Measurements from ENCODE around the gene BSPRY.

Gene BSPRY

DNA sequence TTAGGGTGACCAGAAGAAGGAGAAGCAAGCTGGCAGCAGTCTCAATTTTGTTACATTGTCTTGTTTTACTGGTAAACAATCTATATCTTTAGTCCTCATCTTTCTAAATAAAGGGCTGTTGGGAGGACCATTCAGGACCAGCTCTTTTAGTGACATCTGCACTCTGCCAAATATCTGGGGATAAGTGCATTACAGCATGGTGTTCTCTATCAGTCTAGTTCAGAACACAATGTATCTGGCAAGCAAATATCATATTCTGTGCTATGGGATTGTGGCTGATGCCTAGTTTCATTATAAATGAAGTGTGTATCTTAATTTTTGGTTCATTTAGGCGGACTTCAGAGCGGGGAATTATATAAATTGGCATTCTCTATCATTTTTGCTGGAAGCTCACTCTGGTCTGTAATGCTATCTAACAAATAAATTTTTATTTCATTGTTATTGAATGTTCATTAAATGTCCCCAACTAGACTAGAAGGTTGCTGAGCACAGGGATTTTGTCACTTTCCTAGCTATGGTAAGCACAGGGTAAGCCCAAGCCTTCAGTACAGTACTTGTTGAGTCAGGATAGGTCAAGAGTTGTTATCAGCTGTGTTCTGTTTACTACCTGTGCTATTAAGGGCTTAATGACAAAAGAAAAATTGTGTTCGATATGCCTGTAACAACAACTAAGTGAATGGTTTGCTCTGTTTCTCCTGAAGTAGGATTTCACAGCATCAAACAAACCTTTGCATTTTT, 21.1 kb upstream of the BSPRY start:
- in situ Hi-C loops (cut with HindIII; ENCODE audit: low pct_ligation_motif_present, low sequenced_read_pairs), result no loop called here
- no peak for DNase-seq
- Histone ChIP-seq H3K4me3 (ENCODE audit: low read depth, low read length) (no peak overlapping the region), H3K27me3 (replicated peaks) (no peaks in the 10 kb centered on the region), H3K27ac (no peak overlapping the region), H3K36me3 (replicated peaks) (no peaks in the 10 kb centered on the region)
- TF ChIP-seq, protein P1, sequence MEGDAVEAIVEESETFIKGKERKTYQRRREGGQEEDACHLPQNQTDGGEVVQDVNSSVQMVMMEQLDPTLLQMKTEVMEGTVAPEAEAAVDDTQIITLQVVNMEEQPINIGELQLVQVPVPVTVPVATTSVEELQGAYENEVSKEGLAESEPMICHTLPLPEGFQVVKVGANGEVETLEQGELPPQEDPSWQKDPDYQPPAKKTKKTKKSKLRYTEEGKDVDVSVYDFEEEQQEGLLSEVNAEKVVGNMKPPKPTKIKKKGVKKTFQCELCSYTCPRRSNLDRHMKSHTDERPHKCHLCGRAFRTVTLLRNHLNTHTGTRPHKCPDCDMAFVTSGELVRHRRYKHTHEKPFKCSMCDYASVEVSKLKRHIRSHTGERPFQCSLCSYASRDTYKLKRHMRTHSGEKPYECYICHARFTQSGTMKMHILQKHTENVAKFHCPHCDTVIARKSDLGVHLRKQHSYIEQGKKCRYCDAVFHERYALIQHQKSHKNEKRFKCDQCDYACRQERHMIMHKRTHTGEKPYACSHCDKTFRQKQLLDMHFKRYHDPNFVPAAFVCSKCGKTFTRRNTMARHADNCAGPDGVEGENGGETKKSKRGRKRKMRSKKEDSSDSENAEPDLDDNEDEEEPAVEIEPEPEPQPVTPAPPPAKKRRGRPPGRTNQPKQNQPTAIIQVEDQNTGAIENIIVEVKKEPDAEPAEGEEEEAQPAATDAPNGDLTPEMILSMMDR (IDR thresholded peaks at IDR 0.05; ENCODE audit: low read depth, low read length, missing control alignments), result no peak

DNA sequence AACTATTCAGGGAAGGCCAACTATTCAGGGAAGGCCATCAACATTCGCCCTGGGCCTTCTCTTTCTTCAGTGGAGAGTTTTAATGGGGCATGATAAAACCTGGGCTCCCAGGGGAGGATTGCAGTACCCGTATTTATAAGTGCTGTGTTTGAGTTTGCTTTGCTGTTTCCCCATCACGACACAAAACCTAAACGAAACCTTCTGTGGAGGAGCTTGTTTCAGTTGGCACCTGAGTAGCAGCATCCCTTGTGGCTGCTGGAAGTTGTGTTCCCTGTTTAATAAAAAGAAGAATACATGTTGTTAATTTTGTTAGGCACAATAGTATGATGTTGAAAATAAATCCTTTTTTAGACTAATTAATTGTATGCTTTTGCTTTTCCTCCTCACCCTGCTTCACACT, 17.6 kb upstream of the BSPRY start:
- Histone ChIP-seq H3K4me3 (ENCODE audit: low read depth, low read length) (no peak overlapping the region), H3K27ac (no peak overlapping the region), H3K36me3 (replicated peaks) (no peaks in the 10 kb centered on the region), H3K27me3 (replicated peaks) (no peaks in the 10 kb centered on the region)
- TF ChIP-seq, protein P1 (IDR thresholded peaks at IDR 0.05; ENCODE audit: low read depth, low read length, missing control alignments), result no peak
- in situ Hi-C loops (cut with HindIII; ENCODE audit: low pct_ligation_motif_present, low sequenced_read_pairs), result no loop called here
- DNase-seq, result no peak

DNA sequence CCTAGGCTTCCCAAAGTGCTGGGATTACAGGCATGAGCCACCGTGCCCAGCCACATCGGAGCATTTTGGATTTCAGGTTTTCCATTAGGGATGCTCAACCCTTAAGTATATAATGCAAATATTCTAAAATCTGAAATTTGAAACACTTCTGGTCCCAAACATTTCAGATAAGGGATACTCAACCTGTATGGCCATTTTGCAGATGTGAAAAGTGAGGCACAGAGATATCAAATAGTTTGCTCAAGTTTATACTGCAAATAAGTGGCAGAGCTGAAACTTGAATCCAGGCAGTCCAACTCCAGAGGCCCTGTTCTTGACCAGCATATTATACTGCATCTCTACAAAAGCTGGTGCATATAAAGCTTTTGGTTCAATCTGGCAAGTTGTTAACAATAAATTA, 11.6 kb upstream of the BSPRY start:
- Histone ChIP-seq H3K27ac (no peak overlapping the region), H3K4me3 (ENCODE audit: low read depth, low read length) (no peak overlapping the region), H3K36me3 (replicated peaks) (no peaks in the 10 kb centered on the region), H3K27me3 (replicated peaks) (no peaks in the 10 kb centered on the region)
- in situ Hi-C loops (cut with HindIII; ENCODE audit: low pct_ligation_motif_present, low sequenced_read_pairs), result no loop called here
- TF ChIP-seq, protein P1 (IDR thresholded peaks at IDR 0.05; ENCODE audit: low read depth, low read length, missing control alignments), result no peak
- no peak for DNase-seq

DNA sequence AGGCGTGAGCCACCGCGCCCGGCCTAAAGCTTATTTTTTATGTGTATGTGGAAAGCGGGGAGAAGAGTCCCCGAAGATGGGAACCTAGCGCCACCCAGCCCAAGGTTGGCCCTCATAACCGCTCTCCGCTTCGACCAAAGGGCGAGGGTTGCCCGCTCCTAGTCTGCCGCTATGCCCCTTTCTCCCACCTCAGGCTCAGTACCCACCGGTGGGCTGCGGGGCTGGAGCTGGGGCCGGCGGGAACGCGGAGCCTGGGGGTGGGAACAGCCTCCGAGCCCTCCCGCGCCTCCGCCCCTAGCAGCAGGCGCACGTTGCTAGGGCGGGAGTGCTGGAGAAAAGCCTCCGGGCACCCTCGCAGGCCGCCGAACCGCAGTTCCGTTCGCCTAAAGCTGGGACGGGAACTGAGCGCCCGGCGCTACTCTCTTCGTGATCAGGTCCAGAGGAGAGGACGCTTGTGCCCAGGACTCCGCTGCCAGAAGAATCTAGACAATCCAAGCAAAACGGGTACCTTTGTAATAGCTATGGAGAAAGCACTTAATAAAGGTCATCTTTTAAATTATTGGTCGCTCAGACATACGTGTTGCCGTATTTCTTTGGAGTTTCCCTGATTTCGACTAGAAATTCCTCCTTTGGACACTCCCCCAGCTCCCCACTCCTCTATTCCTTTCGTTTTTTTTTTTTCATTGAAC, 9.2 kb upstream of the BSPRY start, which contains the start of gene WDR31:
WDR31 (minus strand) TSS at position 265 of the 689 bp plus-strand sequence. CDS start 8,253 bp downstream, outside the sequence.
- Histone ChIP-seq H3K27me3 (replicated peaks) (no peaks in the 10 kb centered on the region), H3K27ac (peak within 1 kb of the TSS; percentile 39), H3K4me3 (ENCODE audit: low read depth, low read length) (peak within 1 kb of the TSS; percentile 83), H3K36me3 (replicated peaks) (no peaks in the 10 kb centered on the region)
- TF ChIP-seq, protein P1 (IDR thresholded peaks at IDR 0.05; ENCODE audit: low read depth, low read length, missing control alignments), result no peak
- peak; percentile 78 for DNase-seq
- in situ Hi-C loops (cut with HindIII; ENCODE audit: low pct_ligation_motif_present, low sequenced_read_pairs), result no loop called here

DNA sequence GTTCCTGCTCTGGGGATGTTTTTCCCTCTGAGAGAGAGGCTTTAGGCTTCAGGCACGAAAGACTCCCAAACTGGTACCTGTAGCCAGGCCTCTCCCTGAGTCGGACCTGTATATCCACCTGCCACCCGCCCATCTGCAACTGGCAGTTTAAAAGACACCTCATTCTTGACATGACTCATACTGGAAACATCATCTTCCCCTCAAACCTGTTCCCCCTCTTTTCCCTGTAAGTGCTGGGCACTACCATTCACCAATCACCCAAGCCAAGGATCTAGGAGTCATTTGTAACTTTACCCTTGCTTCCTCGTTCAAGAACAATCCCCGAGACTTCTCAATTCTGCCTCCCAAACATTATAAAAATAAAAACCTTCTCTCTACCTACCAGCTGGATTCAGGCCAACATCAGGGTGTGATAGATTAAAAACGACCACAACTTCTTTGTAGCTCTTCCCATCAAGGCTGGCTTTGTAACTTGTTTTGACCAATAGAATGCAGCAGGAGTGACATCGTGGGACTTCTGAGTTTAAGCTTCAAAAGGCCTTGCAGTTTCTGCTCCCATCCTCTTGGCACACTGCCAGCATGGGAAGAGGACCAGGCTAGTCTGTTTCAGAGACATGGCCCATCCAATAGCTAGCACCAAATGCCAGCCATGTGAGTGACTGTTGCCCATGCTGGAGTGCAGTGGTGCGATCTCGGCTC, 7.5 kb upstream of the BSPRY start:
- in situ Hi-C loops (cut with HindIII; ENCODE audit: low pct_ligation_motif_present, low sequenced_read_pairs), result no loop called here
- H3K27me3 ChIP-seq (replicated peaks), result no peaks in the 10 kb centered on the region
- H3K27ac ChIP-seq, result no peak overlapping the region
- TF ChIP-seq, protein P1 (IDR thresholded peaks at IDR 0.05; ENCODE audit: low read depth, low read length, missing control alignments), result no peak
- no peak overlapping the region for H3K4me3 ChIP-seq (ENCODE audit: low read depth, low read length)
- no peaks in the 10 kb centered on the region for H3K36me3 ChIP-seq (replicated peaks)
- no peak for DNase-seq

Data from brain microvascular endothelial cell (primary cell).